ENCODE data around the gene UBTD1.

UBTD1 gene

DNA sequence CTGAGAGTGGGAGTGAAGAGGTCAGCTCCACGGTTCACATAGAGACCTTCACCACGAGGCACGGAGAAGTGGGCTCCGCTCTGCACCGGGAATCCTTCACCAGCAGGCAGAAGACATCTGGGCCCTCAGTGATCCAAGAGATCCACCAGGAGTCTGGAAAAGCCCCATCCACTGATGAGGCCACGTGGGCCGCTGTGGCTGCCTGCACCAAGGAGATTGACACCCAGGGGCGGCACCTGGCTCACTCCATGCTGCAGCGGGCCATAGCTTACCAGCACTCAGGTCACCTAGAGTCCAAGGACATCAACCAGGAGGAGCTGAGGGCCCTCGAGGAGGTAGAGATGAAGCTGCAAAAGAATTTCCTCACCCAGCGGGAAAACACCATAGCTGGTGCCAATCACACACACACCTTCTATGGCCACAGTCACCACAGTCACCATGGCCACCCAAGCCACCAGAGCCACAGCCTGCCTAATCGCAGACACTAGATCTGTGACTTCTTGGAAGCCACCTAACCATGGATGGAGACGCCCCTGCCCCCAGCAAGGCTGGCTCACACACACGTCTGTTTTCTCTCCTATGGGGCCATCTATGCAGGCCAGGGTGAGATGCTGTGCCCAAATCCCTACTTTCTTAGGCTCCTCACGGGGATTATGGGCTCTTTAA lies 91.5 kb downstream of the UBTD1 start:
- no peaks in the 10 kb centered on the region for H3K27me3 Mint-ChIP-seq
- H3K36me3 Mint-ChIP-seq: no peaks in the 10 kb centered on the region
- no peaks in the 10 kb centered on the region for H3K9me3 Mint-ChIP-seq
- no peaks in the 10 kb centered on the region for H3K4me1 Mint-ChIP-seq
- no peak overlapping the region for H3K4me3 Mint-ChIP-seq
- H3K27ac Mint-ChIP-seq: no peak overlapping the region

DNA sequence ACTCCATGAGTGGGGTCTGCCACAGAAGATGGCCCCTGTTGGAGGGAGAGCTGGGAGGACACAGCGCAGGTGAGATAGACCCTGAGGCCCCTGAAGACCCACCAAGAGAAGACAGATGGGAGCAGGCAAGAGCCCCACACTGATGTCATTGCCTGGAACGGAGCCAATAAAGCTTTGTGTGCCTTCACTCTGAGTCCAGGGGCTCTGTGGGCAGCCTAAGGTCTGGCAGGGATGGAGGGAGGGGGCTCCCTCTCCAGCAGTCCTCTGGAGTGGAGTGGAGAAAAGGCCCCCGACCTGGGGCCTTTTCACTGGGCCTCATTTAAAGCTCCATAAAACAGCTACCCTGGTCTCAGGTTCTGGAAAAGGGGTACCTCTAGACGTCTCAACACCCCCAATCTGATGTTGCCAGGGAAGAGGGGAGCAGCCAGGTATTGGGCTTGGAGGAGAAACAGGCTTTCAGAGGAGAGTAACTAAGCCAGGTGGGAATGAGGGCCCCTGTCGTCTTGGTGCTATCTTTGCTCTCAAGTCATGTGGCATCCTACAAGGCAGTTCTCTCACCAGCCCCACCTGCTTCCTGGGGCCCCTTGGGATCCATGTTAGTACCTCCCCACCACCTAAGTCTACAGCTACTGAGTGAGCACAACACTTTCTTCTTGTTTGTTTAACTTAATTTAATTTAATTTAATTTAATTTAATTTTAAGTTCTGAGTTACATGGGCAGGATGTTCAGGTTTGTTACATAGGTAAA lies 92.2 kb downstream of the UBTD1 start:
- H3K36me3 Mint-ChIP-seq: no peaks in the 10 kb centered on the region
- H3K27me3 Mint-ChIP-seq: no peaks in the 10 kb centered on the region
- no peak overlapping the region for H3K4me3 Mint-ChIP-seq
- H3K4me1 Mint-ChIP-seq: no peaks in the 10 kb centered on the region
- H3K9me3 Mint-ChIP-seq: no peaks in the 10 kb centered on the region
- no peak overlapping the region for H3K27ac Mint-ChIP-seq

DNA sequence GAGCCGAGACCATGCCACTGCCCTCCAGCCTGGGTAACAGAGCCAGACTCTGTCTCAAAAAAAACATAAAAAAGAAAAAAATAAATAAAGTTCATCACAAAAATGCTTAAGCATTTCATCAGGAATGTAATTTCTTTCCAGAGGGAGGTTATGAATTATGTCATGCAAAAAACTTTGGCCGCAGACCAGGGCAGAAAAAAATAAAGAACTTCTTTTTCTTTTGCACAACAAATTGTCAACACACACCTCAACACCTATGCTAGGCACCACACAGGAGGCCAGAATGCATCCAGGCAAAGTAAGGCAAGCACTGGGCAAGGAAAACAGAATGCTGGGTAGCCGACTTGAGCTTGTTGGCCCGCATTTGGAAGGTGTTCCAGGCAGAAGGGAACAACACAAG lies 94.7 kb downstream of the UBTD1 start:
- H3K36me3 Mint-ChIP-seq: no peaks in the 10 kb centered on the region
- H3K27me3 Mint-ChIP-seq: no peaks in the 10 kb centered on the region
- H3K4me1 Mint-ChIP-seq: no peaks in the 10 kb centered on the region
- H3K27ac Mint-ChIP-seq: no peak overlapping the region
- H3K9me3 Mint-ChIP-seq: no peaks in the 10 kb centered on the region
- no peak overlapping the region for H3K4me3 Mint-ChIP-seq

DNA sequence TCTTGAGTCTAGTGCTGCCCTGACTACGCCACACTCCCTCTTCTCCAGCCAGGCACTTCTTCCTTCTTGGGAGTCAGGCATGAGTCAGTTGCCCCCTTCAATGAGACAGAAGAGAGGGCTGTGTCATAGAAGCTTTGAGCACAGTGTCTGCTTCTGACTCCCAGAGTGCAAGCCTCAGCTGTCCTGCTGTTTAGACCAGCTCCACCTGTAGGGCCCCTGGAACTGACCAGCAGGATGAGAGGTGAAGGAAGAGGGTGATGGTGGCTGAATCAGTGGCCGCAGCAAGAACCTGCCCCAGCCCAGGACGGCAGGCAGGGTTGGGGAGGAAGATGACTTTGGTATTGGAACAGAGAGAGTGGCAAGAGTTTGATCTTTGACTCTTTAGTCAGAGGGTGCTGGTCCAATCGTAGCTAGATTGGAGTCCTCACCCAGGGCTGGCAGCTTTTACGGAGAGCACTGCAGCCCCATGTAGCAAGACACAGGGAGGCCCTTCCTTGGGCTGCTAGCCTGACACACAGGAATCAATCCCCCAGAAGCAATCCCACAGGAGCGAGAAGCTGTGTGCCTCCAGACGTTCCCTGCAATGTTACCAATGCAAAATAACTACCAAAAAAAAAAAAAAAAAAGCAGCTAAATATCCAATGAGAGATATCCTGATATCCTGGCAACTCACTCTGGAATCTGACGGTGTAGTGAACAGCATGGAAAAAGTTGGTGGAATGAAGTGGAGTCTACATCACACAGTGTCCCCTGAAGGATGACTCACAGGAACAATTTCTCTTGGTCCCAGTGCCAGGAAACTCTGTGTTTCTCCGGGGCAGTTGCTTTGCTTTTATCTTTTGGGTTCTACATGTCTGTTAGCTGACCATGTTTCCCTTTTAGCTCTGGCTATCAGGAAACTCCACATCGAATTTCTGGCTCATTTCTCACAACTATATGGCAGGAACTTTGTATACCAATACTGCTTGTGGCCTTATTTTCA lies 97.7 kb downstream of the UBTD1 start:
- Mint-ChIP-seq H3K36me3 (no peaks in the 10 kb centered on the region), H3K27ac (no peak overlapping the region), H3K27me3 (no peaks in the 10 kb centered on the region), H3K9me3 (no peaks in the 10 kb centered on the region), H3K4me1 (no peaks in the 10 kb centered on the region), H3K4me3 (no peak overlapping the region)

DNA sequence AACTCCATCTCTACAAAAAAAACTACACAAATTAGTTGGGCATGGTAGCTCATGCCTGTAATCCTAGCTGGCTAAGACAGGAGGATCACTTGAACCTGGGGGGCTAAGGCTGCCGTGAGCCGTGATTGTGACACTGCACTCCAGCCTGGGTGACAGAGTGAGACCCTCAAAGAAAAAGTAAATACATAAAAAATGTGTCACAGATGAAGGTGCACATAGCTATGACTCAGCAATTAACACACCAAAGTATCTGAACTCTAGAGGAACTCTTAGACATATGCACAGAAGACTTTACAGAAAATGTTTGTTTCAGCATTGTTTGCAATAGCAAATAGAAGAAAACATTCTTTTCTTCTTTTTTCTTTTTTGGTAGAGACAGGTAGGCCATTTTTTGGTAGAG lies 99.1 kb downstream of the UBTD1 start:
- Mint-ChIP-seq H3K27ac (no peak overlapping the region), H3K9me3 (no peaks in the 10 kb centered on the region), H3K36me3 (no peaks in the 10 kb centered on the region), H3K4me1 (no peaks in the 10 kb centered on the region), H3K27me3 (no peaks in the 10 kb centered on the region), H3K4me3 (no peak overlapping the region)

DNA sequence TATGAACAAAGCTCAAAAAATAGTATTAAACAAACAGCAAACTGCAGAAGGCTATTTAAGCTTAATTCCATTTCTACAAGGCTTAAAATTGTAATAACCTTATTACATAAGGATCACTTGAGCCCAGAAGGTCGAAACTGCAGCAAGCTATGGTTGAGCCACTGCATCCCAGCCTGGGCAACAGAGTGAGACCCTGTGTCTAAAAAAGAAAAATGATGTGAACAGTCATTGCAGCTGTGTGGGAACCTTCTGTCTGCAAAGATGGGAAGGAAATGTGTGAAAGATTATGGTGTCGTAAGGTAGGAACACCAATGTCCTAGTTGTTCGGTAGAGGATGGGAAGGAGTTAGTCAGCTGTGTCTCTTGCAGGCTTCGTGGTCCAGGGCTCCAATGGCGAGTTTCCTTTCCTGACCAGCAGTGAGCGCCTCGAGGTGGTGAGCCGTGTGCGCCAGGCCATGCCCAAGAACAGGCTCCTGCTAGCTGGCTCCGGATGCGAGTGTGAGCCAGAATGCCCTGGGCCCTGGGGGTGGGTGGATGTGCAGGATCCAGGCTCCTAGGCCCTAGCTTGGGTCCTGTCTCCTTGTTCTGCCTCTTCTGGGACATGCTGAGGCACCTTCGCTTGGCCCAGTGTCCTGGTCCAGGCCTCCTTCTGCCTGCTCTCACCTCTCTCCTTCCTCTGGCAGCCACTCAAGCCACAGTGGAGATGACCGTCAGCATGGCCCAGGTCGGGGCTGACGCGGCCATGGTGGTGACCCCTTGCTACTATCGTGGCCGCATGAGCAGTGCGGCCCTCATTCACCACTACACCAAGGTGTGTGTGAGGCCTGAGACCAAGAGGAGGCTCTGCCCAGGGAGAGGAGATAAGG lies 99.9 kb downstream of the UBTD1 start:
- Mint-ChIP-seq H3K9me3 (no peaks in the 10 kb centered on the region), H3K27me3 (no peaks in the 10 kb centered on the region), H3K4me1 (no peaks in the 10 kb centered on the region), H3K27ac (no peak overlapping the region), H3K4me3 (no peak overlapping the region), H3K36me3 (no peaks in the 10 kb centered on the region)

DNA sequence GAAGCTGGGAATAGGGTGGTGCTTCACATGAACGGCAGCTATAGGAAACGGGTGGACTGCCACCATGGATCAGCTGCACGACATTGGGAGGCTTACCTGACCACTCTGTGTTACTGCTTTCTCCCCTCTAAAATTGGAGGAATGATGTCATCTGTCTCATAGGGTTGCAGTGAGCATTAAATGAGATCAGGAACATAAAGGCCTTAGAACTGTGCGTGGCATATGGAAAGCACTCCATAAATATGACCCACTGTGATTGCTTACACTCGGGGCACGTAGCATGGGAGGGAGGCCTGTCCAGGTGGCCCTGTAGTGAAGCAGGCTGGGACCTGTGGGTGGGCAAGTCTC lies 100.5 kb downstream of the UBTD1 start:
- Mint-ChIP-seq H3K4me1 (no peaks in the 10 kb centered on the region), H3K36me3 (no peaks in the 10 kb centered on the region), H3K9me3 (no peaks in the 10 kb centered on the region), H3K27me3 (no peaks in the 10 kb centered on the region), H3K27ac (no peak overlapping the region), H3K4me3 (no peak overlapping the region)

DNA sequence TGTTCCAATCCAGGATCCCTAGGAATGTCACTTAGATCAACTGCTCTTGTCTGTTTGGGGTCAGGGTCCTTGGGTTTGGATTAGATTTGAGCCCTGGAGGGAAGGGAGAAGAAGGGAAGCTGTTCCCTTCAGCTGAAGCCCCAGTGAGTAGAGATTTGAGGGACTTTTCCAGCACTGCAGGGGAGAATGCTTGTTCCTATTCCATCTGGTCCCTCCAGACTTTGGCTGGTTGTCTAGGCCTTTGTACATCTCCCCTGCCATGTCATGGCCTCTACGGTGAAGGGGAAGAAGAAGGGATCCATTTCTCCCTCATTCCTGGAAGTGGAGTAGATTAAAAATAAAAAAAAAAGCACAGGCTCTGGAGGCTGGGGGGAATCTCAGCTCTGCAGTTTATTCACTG lies 101.9 kb downstream of the UBTD1 start:
- H3K27me3 Mint-ChIP-seq: peaks cover 2% of the 10 kb centered on the region
- H3K4me3 Mint-ChIP-seq: no peak overlapping the region
- no peaks in the 10 kb centered on the region for H3K36me3 Mint-ChIP-seq
- H3K27ac Mint-ChIP-seq: no peak overlapping the region
- H3K9me3 Mint-ChIP-seq: no peaks in the 10 kb centered on the region
- no peaks in the 10 kb centered on the region for H3K4me1 Mint-ChIP-seq

DNA sequence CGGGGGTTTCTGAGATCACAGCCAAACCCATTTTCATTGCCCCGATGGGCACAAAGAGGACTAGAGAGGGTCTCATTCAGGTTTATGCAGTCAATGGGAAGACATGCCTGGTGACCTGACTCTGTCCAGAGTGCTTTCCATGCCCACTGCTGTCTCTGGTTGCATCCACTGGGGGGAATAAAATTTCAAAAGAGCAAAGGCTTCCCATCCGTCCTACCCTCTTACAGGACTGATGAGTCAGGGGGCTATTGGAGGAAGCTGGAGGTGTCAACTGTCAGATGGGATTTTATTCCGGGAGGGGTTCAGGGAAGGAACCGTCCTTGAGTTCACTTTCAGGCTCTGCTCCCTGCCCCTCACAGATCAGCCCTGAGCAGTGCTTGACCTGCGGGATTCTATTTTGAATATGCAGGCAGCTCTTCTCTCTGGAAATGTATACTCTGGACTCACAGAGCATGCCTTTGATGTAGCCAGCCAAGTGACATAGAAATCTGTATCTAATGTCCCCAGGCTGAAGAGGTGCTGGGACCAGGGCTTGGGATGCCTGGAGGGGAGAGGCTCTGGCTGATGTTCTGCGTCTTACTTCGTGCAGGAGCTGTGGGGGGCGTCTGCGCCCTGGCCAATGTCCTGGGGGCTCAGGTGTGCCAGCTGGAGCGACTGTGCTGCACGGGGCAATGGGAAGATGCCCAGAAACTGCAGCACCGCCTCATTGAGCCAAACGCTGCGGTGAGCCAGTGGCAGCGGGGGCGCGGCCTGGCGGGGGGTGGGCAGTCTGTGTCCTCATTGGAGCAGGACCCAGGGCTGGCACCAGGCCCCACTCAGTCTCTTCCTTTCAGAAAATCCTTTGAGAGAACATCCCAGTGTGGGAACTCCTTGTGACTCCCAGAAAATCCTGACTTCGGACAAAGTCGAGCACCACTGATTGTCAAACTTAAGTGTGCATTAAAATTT lies 102.8 kb downstream of the UBTD1 start:
- Mint-ChIP-seq H3K4me3 (no peak overlapping the region), H3K36me3 (no peaks in the 10 kb centered on the region), H3K4me1 (no peaks in the 10 kb centered on the region), H3K27ac (no peak overlapping the region), H3K27me3 (peaks cover 2% of the 10 kb centered on the region), H3K9me3 (no peaks in the 10 kb centered on the region)

DNA sequence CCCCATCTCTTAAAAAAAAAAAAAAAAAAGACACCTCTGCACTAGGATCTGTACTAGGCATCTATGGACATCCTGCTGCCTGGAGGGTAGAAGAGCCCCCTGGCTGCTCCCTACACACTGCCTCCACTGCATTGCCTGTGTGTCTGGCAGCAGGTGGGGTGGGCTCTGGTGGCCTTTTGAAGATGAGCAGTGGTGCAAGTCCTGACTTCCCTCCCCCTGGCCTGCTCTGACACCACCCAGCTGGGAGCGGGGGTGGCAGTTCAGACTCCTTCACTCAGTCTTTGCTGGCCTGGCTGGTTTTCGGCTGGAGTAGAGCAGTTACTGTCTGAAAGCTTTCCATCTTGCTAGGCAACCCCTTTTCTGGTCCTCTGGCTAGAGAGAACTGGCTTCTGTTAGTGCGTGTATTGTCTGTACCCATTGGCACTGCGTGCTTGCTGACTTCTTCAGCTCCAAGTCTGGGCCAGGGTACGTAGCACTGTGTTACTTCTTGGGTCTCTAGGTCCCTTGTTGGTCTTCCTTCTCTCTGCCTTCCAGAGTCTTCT lies 108.4 kb downstream of the UBTD1 start:
- H3K36me3 Mint-ChIP-seq: no peaks in the 10 kb centered on the region
- H3K4me1 Mint-ChIP-seq: no peaks in the 10 kb centered on the region
- no peak overlapping the region for H3K27ac Mint-ChIP-seq
- no peaks in the 10 kb centered on the region for H3K9me3 Mint-ChIP-seq
- no peak overlapping the region for H3K4me3 Mint-ChIP-seq
- H3K27me3 Mint-ChIP-seq: peaks cover 2% of the 10 kb centered on the region

DNA sequence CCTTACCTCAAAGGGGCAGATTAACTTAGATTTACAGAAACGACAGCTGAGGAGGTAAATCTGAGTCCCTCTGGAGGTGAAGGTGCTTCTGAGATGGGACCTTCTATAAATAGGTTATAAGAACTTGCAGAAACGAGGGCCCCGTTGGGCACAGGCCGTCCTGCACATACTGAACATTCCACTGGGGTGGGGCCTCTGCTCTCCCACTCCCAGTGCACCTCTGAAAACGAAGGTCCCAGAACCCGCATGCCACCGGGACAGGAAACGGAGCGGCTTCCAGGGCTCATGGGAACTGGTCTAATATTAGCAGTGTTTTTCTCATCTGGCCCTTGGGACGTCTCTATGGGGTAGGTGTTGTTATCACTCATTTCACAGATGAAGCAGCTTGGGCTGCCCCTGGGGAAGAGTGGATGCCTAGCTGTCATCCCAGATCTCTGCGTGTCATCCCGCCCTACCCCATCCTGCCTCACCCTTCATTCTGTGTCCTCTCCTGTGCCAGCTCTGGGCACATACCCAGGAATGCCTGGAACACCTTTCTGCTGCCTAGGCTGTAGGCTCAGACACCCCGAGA lies 110.4 kb downstream of the UBTD1 start:
- no peaks in the 10 kb centered on the region for H3K9me3 Mint-ChIP-seq
- H3K4me3 Mint-ChIP-seq: no peak overlapping the region

DNA sequence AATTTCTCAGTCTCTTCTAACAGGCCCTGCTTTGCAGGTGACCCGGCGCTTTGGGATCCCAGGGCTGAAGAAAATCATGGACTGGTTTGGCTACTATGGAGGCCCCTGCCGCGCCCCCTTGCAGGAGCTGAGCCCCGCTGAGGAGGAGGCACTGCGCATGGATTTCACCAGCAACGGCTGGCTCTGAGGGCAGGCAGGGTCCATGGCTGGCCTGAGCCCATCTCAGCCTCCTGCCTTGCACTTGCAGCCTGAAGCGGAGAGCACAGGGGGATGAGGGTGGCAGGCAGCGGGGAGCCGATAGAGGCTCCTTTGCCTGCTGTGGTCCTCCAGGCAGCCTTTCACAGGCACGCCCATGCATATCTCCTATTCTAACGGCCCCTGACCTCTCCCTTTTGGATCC lies 112.7 kb downstream of the UBTD1 start:
- no peaks in the 10 kb centered on the region for H3K27me3 Mint-ChIP-seq
- H3K27ac Mint-ChIP-seq: no peak overlapping the region
- H3K9me3 Mint-ChIP-seq: no peaks in the 10 kb centered on the region
- H3K4me1 Mint-ChIP-seq: no peaks in the 10 kb centered on the region
- H3K36me3 Mint-ChIP-seq: no peaks in the 10 kb centered on the region
- H3K4me3 Mint-ChIP-seq: no peak overlapping the region

More for the DNA sequence above, 110.4 kb downstream of the UBTD1 start:
- no peaks in the 10 kb centered on the region for H3K36me3 Mint-ChIP-seq
- H3K27ac Mint-ChIP-seq: no peak overlapping the region
- no peaks in the 10 kb centered on the region for H3K4me1 Mint-ChIP-seq
- H3K27me3 Mint-ChIP-seq: peaks cover 2% of the 10 kb centered on the region

DNA sequence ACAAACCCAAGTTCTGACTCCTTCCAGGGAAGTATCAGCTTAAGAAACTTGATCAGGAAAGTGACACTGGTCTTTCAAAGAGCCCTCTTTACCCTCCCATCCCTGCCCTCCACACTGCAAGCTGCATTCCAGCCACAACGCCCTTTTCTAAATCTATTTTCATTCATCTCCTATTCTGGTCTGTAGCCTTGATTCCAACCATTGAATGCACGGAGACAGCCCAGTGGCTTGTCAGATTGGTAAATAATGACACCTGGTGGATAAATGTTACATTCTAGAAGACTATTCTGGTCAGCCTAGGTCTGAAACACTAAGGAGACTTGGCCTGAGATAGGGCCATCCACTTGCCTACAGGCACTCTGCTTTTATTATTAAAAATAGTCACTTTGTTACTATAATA lies 113.7 kb downstream of the UBTD1 start:
- H3K27me3 Mint-ChIP-seq: no peaks in the 10 kb centered on the region
- no peaks in the 10 kb centered on the region for H3K9me3 Mint-ChIP-seq
- H3K4me3 Mint-ChIP-seq: no peak overlapping the region
- H3K36me3 Mint-ChIP-seq: no peaks in the 10 kb centered on the region
- H3K27ac Mint-ChIP-seq: no peak overlapping the region
- no peaks in the 10 kb centered on the region for H3K4me1 Mint-ChIP-seq

DNA sequence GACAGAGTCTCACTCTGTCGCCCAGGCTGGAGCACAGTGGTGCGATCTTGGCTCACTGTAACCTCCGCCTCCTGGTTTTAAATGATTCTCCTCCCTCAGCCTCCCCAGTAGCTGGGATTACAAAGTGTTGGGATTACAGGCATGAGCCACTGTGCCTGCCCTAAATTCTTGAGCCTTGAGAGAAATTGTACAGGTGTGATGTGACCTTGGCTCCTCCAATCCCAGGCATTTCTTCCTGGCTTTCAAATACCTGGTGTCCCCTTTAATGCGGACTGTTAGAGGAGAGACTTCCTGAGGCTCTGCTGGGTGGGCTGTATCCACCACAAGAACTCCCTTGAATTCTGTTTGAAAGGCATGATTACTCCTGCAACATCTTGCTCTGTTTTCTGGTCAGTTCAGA lies 119.6 kb downstream of the UBTD1 start:
- Mint-ChIP-seq H3K9me3 (no peaks in the 10 kb centered on the region), H3K27me3 (no peaks in the 10 kb centered on the region), H3K4me1 (no peaks in the 10 kb centered on the region), H3K36me3 (no peaks in the 10 kb centered on the region), H3K27ac (no peak overlapping the region), H3K4me3 (no peak overlapping the region)

All from activated naive CD4-positive, alpha-beta T cell treated with anti-CD3 and anti-CD28 coated beads, Interleukin-2, amount 50 U/mL, for 24 hours (primary cell).